NCI-H1694 (cell line): ENCODE results near the gene YARS2.
"Not testable (repeated sequence)": the region's sequence is repeated elsewhere in the genome, so short reads cannot be mapped to it uniquely, and the experiment has no call there.

Source experiments
- DNase-seq: peaks from one replicate; lab custom pipeline; 2025; lab: John Stamatoyannopoulos, UW

The YARS2 gene

DNA sequence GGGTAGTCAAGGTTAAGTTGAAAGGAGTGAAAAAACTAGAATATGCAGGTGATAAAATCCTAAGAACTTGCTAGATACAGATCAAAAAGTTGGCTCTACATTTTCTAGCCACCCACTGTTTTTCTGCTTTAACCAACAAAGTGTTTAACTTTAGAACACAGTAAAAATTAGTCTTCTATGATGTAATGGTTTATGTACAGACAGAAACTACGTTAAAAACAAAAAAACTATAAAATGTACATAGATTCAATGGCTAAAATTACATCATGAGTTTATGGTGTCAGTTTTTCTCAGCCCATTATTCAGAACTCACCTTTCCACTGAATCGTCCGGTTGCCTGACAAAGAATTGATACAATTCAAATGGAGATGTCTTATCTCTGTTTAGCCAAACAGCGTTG lies 2.1 kb downstream of the YARS2 start:
- DNase-seq = no peak

- no peak for DNase-seq
Observed at GRCh38 chr12:32743264-32743663, 12.4 kb downstream of the YARS2 start.

GRCh38 chr12:32742133-32742532 lies 13.6 kb downstream of the YARS2 start:
- DNase-seq = no peak

DNA sequence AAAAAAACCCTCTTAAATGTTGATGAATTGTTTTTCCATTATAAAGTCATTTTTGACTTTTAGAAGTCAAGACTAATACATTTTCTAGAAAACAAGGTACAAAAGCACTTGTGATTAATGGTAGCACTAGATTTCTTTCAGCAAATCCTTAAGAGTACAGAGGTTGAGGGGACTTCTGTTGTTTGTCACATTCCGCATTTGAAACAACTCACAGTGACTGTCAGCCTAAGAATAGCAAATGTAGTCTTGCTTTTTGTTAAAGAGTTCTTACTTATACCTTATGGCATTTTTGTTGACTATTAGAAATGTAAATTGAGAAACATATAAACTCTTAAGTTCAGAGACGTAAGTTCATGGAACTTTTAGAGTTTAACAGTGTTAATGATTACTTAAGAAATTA lies 16.4 kb downstream of the YARS2 start:
- DNase-seq = no peak

DNA sequence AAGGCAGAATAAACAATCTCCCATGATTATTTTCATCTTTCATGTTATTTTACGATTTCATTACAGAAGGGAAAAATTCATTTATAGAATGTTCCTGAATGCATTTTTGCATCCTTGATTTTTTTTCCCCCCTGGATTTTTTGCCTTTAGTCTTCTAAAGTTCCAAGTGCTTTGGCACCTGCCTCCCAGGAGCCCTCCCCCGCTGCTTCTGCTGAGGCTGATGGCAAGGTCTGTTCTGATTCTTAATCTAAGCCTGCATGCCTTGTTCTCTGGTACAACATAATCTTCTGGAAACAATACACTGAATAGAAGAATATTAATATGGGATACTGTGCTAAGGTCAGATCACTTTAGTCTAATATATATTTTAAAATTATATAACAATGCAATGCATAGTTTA lies 18.0 kb downstream of the YARS2 start:
- DNase-seq = no peak

GRCh38 chr12:32736445-32736844 lies 19.3 kb downstream of the YARS2 start:
- DNase-seq = no peak

- DNase-seq = no peak
Observed at GRCh38 chr12:32734952-32735351, 20.7 kb downstream of the YARS2 start.

GRCh38 chr12:32727237-32727636 lies 28.5 kb downstream of the YARS2 start:
- DNase-seq = no peak

DNA sequence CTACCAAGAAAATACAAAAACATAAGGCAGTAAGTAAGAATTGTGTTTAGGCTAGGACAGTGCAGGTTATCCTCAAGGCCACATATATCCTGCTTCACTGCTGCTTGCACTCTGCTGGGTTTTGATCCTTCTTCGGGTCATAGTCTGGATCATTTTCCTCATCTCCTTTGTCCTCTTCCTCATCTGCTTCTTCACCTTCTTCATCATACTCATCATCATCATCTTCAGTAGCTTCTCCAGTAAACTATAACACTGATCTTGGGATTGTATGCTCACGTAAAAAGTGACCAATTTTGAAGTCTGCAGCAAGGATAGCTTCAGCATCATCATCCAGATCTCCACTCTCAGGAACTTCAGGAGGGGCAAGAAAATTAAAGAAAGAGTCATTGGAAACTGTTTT lies 29.4 kb downstream of the YARS2 start:
- no peak for DNase-seq

- not testable (repeated sequence) for DNase-seq
Observed at GRCh38 chr12:32725308-32725707, 30.4 kb downstream of the YARS2 start.

DNA sequence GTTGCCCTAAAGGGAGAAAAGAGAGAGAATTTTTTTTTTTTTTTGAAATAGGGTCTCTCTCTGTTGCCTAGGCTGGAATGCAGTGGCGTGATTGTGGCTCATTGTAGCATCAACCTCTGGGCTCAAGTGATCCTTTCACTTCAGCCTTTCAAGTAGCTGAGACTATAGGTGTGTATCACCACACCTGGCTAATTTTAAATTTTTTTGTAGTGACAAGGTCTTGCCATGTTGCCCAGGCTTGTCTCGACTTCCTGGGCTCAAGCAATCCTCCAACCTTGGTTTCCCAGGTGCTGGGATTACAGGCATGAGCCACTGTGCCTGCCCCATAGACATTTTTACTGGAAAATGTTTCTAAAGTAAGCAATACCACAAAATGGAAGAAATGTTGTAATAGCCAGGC lies 36.8 kb downstream of the YARS2 start:
- no peak for DNase-seq

DNA sequence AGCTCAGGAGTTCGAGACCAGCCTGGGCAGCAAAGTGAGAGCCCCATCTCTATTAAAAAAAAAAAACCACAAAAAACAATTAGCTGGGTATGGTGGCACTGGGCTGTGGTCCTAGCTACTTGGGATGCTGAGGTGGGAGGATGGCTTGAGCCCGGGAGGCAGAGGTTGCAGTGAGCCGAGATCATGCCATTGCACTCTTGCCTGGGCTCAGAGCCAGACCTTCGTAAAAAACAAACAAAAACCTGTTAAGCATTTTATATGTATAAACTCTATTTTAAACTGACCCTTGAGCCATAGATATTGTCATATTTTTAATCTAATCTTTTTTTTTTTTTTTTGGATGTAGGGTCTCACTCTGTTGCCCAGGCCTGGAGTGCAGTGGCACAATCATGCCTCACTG lies 40.9 kb downstream of the YARS2 start:
- DNase-seq = no peak

GRCh38 chr12:32708926-32709325 lies 46.8 kb downstream of the YARS2 start:
- DNase-seq = no peak

- DNase-seq = no peak
Observed at GRCh38 chr12:32706335-32707024, 49.2 kb downstream of the YARS2 start.

- DNase-seq = no peak
Observed at GRCh38 chr12:32705783-32706182, 49.9 kb downstream of the YARS2 start.

GRCh38 chr12:32702946-32703345 lies 52.8 kb downstream of the YARS2 start:
- DNase-seq = no peak

DNA sequence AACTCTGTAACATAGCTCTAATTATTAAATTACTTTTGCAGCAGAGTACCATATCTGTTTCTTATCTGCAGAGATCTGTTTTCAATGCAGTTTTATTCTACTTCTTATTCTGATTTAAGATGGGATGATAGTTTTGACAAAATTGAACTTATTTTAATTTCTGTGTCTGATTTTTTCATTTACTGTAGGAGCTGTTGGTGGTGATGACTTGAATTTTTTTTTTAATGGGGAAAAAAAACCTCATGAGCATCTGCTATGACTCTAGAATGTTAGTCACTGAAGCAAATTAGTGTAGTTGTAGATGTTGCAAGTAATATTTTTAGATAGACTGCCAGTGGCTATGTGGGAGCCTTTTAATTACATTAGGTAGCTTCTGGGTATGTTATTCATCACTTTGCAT lies 53.2 kb downstream of the YARS2 start:
- peak; percentile 51 for DNase-seq

DNA sequence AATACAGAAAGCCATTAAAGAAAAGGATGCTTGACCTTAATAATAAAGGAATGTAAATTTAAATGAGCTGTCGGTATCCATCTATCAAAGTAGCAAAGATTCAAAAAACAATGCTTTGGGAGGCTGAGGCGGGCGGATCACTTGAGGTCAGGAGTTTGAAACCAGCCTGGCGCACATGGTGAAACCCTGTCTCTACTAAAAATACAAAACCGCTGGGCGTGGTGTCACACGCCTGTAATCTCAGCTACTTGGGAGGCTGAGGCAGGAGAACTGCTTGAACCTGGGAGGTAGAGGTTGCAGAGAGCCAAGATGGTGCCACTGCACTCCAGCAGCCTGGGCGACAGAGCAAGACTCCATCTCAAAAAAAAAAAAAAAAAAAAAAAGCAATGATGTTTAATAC lies 56.3 kb downstream of the YARS2 start:
- DNase-seq = not testable (repeated sequence)

GRCh38 chr12:32698285-32698684 lies 57.4 kb downstream of the YARS2 start:
- DNase-seq = peak; percentile 86

DNA sequence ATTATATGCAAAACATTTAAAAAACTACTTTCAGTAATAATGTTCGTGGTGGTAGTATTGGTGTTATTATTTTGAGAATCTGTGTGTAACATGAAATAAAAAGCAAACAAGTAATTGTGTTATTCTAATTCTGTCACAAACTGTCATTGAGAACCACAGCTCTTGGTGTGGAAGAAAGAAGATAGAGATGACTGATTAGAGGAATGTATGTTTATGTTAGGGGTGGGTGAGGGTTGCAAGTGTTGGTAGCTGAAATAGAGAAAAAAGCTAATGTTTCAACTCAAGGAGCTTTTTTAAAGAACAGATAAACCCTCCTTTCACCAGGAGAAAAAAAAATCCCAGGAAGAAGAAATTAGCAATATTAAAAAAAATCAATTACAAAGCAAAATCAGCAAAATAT lies 58.3 kb downstream of the YARS2 start:
- DNase-seq = no peak
